Measurements from ENCODE around the gene TST. TPM values are rescaled to one million over a fixed set of nuclear protein-coding genes. Genes with fewer than 3 reads are reported as not detected.

TST gene
- total RNA-seq, 1 donor, result 17.1 TPM

- H3K4me3 ChIP-seq (ENCODE audit: low read depth, low read length), result no peak overlapping the region
- DNase-seq (ENCODE audit: low read depth), result no peak
- TF ChIP-seq CTCF (IDR thresholded peaks at IDR 0.05; ENCODE audit: insufficient read depth, low read length), result no peak
These were observed 27.8 kb upstream of the TST start for GRCh38 chr22:37047006-37047405.

GRCh38 chr22:37046589-37046988, 27.3 kb upstream of the TST start:
- H3K4me3 ChIP-seq (ENCODE audit: low read depth, low read length), result no peak overlapping the region
- no peak for DNase-seq (ENCODE audit: low read depth)
- TF ChIP-seq CTCF (IDR thresholded peaks at IDR 0.05; ENCODE audit: insufficient read depth, low read length), result no peak

- H3K4me3 ChIP-seq (ENCODE audit: low read depth, low read length), result no peak overlapping the region
- TF ChIP-seq CTCF (IDR thresholded peaks at IDR 0.05; ENCODE audit: insufficient read depth, low read length), result peak; percentile 64
- DNase-seq (ENCODE audit: low read depth), result peak; percentile 53
These were observed 26.7 kb upstream of the TST start for GRCh38 chr22:37045958-37046357.

GRCh38 chr22:37044634-37045625, 25.7 kb upstream of the TST start:
- no peak for DNase-seq (ENCODE audit: low read depth)

GRCh38 chr22:37043828-37044538, 24.7 kb upstream of the TST start:
- peak; percentile 31 for DNase-seq (ENCODE audit: low read depth)
- no peak overlapping the region for H3K4me3 ChIP-seq (ENCODE audit: low read depth, low read length)
- peak; percentile 61 for TF ChIP-seq CTCF (IDR thresholded peaks at IDR 0.05; ENCODE audit: insufficient read depth, low read length)

More at GRCh38 chr22:37044634-37045625, 25.7 kb upstream of the TST start:
- TF ChIP-seq CTCF (IDR thresholded peaks at IDR 0.05; ENCODE audit: insufficient read depth, low read length), result no peak
- no peak overlapping the region for H3K4me3 ChIP-seq (ENCODE audit: low read depth, low read length)

GRCh38 chr22:37043209-37043827, 24.1 kb upstream of the TST start:
- no peak overlapping the region for H3K4me3 ChIP-seq (ENCODE audit: low read depth, low read length)
- TF ChIP-seq CTCF (IDR thresholded peaks at IDR 0.05; ENCODE audit: insufficient read depth, low read length), result no peak
- DNase-seq (ENCODE audit: low read depth), result no peak

Data from fibroblast of the aortic adventitia (primary cell).